Neural cell (in vitro differentiated cells): ENCODE data around the gene KSR2.

Experiments used
- EP300 ChIP-seq: fragments of 450-650 bp; conservative IDR thresholded peaks from 2 replicates; pipeline ENCODE4 v1.6.1; 2014; ENCODE audit warnings: antibody characterized with exemption, mild to moderate bottlenecking, moderate library complexity; ENCODE audit not compliant: poor library complexity, severe bottlenecking
- EZH2 ChIP-seq: fragments of 200-600, 300-800 bp; shearing (Covaris generic), sonication (generic); IDR thresholded peaks from 2 replicates; pipeline ENCODE4 v1.6.1; 2014; ENCODE audit warnings: antibody characterized with exemption, low read length, borderline replicate concordance, mild to moderate bottlenecking; ENCODE audit not compliant: insufficient read depth, poor library complexity, severe bottlenecking
- RAD21 ChIP-seq: fragments of 450-650 bp; conservative IDR thresholded peaks from 2 replicates; pipeline ENCODE4 v1.6.1; 2014; ENCODE audit warnings: antibody characterized with exemption, mild to moderate bottlenecking, moderate library complexity
- SMC3 ChIP-seq: fragments of 450-650 bp; conservative IDR thresholded peaks from 2 replicates; pipeline ENCODE4 v1.6.1; 2014; ENCODE audit warnings: antibody characterized with exemption, mild to moderate bottlenecking, moderate library complexity; ENCODE audit not compliant: poor library complexity
- TF ChIP-seq, protein P1 (sequence below): IDR thresholded peaks from 2 replicates; pipeline ENCODE4 v1.6.1; 2012; ENCODE audit warnings: borderline replicate concordance
- TF ChIP-seq, protein P2 (sequence below): fragments of 450-650 bp; IDR thresholded peaks from 2 replicates; pipeline ENCODE4 v1.5.1; 2014; ENCODE audit warnings: antibody characterized with exemption, mild to moderate bottlenecking, moderate library complexity; ENCODE audit not compliant: poor library complexity, severe bottlenecking

DNA sequence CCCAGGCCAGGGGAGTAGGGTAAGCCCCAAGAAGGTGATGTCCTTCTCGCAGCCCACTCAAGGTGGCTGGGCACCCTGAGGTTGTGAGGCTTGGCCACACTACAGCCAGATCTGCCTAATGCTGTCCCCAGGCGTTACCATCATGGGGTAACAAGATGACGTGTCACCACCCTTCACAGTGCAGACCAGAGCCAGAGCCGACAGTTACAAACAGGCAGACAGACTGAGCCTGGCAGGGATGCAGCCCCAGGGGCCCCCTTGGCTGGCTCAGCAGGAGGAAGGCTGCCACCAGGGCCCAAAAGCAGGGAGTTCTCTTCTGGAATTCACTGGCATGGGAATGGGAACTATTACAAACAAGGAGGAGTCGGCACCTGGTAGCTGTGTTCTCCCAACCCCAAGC is 304.6 kb downstream of the KSR2 start:
- TF ChIP-seq EZH2 = no peak
- TF ChIP-seq, protein P1, sequence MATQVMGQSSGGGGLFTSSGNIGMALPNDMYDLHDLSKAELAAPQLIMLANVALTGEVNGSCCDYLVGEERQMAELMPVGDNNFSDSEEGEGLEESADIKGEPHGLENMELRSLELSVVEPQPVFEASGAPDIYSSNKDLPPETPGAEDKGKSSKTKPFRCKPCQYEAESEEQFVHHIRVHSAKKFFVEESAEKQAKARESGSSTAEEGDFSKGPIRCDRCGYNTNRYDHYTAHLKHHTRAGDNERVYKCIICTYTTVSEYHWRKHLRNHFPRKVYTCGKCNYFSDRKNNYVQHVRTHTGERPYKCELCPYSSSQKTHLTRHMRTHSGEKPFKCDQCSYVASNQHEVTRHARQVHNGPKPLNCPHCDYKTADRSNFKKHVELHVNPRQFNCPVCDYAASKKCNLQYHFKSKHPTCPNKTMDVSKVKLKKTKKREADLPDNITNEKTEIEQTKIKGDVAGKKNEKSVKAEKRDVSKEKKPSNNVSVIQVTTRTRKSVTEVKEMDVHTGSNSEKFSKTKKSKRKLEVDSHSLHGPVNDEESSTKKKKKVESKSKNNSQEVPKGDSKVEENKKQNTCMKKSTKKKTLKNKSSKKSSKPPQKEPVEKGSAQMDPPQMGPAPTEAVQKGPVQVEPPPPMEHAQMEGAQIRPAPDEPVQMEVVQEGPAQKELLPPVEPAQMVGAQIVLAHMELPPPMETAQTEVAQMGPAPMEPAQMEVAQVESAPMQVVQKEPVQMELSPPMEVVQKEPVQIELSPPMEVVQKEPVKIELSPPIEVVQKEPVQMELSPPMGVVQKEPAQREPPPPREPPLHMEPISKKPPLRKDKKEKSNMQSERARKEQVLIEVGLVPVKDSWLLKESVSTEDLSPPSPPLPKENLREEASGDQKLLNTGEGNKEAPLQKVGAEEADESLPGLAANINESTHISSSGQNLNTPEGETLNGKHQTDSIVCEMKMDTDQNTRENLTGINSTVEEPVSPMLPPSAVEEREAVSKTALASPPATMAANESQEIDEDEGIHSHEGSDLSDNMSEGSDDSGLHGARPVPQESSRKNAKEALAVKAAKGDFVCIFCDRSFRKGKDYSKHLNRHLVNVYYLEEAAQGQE = no peak
- TF ChIP-seq, protein P2, sequence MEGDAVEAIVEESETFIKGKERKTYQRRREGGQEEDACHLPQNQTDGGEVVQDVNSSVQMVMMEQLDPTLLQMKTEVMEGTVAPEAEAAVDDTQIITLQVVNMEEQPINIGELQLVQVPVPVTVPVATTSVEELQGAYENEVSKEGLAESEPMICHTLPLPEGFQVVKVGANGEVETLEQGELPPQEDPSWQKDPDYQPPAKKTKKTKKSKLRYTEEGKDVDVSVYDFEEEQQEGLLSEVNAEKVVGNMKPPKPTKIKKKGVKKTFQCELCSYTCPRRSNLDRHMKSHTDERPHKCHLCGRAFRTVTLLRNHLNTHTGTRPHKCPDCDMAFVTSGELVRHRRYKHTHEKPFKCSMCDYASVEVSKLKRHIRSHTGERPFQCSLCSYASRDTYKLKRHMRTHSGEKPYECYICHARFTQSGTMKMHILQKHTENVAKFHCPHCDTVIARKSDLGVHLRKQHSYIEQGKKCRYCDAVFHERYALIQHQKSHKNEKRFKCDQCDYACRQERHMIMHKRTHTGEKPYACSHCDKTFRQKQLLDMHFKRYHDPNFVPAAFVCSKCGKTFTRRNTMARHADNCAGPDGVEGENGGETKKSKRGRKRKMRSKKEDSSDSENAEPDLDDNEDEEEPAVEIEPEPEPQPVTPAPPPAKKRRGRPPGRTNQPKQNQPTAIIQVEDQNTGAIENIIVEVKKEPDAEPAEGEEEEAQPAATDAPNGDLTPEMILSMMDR = no peak
- TF ChIP-seq SMC3 = no peak
- TF ChIP-seq EP300 = no peak
- TF ChIP-seq RAD21 = no peak
